ENCODE data around the gene ARID1A.
"Not testable (repeated sequence)": the region's sequence is repeated elsewhere in the genome, so short reads cannot be mapped to it uniquely, and the experiment has no call there.

Gene ARID1A

DNA sequence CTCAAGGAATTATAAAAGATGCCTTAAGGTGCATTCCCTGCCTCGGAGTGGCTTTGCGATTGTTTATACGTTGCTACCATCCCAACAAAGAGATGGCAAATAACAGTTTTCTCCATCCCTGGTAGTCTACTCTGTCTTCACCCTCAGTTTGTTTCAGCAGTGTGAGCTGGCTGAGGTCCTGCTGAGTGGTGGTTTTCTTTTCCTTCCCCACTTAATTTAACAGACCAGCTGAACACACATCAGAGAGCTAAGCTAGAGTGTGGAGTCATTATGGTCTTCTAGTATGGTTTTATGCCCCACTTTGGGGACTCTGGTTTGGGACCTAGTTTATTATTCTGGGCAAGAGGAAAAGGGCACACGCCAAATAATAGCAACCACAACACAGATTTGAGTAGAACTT lies 94.1 kb downstream of the ARID1A start:
- no peak for DNase-seq

DNA sequence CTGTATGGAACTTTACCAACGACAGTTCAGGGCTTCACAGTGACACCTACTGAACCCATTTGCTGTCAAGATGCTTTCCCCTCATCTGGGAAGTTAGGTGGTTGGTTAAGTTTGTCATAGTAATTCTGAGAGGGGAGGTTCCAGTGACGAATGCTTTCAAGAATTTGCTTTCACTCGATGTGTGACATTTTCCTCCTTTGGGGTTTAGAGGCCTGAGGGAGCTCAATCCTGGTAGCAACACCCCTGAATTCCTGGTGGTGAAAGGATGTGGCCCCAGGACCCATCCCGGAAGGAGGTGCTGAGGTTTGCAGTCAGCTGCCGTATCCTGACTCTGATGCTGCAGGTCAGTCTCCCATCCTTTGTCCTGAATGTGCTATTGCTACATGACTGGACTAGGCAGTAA lies 94.7 kb downstream of the ARID1A start:
- no peak for DNase-seq

DNA sequence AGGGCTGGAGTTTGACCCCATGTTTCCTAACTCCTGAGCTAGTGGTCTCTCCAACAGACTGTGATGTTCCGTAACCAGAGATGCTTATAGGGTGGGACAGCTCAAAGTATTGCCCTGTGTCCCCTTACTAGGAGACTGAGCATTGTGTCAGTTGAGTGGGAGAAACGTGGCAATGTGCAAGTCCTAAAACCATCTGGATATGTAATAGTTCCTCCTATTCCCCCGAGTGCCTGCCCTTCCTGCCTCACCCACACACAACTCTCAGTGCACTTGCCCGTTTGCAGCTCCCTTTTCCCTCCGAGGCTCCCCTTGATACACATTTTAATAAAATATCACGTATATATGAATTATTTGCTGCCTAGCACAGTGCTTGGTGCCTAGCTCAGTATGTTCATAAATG lies 95.3 kb downstream of the ARID1A start:
- no peak for DNase-seq

DNA sequence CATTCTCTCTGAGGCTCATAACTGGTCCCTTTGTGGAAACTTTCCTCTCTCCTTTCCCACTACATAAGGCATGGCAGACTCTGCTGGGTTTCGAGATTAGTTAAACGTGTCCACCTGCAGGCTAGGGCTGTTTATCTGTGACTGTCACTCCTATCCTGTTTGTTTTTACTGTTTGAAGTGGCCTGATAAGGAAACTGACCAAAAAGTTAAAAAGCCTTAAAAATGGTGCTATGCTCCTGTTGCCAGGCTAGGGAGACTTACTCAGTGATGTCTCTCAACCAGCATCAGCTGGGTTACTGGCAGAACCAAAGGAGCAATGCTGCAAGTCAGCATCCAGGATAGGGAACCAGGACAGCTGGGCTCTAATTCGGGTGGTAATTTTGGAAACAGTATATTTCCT lies 95.8 kb downstream of the ARID1A start:
- DNase-seq = no peak

DNA sequence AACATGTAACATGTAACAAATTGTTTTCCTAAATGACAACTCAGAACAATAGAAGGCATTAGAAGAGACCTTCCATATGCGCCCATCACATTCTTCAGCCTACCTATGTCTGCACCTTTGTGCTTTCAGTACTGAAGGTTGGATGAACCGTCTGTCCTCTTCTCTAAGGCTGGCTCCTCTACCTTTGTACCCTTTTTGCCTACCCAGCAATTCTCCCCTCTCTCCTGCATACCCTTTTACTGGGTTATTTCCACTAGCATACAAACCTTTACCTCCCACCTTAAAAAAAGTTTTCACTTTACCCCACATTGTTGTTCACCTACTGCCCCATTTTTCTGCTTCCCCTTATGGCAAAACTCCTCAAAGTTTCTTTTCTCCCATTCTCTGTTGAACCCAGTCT lies 97.1 kb downstream of the ARID1A start:
- DNase-seq = no peak

DNA sequence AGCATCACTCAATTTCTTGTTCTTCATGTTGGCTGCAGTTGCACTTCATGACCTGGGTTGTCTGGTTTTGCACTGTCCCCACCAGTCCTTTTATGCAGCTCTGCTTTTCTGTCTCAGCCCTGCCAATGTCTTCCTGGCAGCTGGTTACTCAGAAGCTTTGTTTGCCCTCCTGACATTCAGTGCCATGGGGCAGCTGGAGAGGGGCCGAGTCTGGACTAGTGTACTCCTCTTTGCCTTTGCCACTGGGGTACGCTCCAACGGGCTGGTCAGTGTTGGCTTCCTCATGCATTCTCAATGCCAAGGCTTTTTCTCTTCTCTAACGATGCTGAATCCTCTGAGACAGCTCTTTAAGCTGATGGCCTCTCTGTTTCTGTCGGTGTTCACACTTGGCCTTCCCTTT lies 98.6 kb downstream of the ARID1A start:
- DNase-seq = no peak

DNA sequence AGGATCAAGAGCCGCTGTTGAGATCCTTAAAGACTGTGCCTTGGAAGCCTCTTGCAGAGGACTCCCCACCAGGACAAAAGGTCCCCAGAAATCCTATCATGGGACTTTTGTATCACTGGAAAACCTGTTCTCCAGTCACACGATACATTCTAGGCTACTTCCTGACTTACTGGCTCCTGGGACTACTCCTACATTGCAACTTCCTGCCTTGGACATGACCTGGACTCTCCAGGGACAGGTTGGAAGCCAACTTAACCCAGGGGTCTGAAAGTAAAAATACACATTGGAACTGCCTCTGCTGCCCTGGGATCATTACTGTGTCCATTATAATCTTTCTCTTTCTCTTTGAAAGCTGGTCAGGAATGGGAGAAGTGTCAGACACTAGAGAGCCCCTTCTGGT lies 101.8 kb downstream of the ARID1A start:
- DNase-seq = no peak

DNA sequence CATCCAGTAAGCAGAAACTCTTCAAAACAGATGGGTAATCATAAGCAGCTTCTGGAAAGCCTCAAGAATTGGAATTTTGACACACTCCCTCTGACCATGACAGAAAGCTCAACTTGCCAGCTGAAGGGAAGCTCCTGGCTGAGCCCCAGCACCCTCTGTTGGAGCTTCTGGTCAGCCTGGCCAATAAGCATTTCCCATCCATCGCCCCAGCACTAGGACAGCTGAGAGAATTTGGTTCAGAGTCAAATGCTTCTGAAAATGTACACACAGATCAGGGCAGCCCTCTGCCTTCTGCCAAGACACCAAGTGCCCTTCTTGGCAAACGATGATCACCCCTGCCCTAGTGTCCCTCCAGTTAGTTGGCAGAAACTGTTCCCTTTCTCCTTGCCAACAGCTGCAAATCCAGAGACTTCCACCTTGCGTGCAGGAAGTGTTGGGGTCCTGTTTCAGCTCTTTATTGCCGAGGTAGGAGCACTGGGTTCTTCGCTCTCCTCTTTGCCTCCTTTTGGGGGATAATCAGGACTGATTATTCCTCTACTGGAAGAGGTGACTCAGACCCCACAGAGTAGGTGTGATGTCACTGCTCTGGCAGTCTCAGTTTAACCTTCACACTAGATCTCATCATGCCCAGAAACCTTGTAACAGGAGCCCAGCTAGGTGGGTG lies 103.8 kb downstream of the ARID1A start:
- DNase-seq = no peak

DNA sequence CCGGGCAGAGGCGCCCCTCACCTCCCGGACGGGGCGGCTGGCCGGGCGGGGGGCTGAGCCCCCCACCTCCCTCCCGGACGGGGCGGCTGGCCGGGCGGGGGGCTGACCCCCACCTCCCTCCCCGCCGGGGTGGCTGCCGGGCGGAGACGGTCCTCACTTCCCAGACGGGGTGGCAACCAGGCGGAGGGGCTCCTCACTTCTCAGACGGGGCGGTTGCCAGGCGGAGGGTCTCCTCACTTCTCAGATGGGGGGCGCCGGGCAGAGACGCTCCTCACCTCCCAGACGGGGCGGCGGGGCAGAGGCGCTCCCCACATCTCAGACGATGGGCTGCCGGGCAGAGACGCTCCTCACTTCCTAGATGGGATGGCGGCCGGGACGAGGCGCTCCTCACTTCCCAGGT lies 108.1 kb downstream of the ARID1A start:
- not testable (repeated sequence) for DNase-seq

DNA sequence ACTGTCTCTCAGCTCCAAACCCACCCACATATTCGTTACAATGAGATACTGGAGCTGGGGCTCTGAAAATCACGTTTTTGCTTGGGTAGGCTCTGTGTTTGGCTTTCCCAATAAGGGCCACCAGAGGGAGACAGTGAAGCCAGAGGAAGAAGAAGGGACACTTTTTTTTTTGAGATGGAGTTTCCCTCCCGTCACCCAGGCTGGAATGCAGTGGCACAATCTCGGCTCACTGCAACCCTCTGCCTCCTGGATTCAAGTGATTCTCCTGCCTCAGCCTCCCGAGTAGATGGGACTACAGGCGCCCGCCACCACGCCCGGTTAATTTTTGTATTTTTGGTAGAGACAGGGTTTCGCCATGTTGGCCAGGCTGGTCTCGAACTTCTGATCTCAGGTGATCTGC lies 114.3 kb downstream of the ARID1A start:
- DNase-seq = peak; percentile 78

DNA sequence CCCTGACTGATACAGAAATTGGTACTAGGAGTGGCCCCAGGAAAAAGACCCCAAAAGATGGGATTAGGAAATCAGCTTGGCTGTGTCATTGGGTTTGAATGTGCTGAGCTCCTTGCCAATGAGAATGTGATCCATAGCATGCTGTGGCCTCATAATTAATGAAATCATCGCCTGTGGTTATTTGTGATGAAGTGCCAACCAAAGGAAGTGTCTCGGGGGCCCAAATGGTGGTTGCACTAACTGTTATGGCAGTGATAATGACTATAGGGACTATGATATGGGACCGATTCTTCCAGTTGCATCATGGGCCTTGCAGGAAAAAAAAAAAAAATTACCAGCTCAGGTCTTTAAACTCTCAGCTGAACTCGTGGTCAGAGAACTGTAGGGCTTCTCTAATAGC lies 115.2 kb downstream of the ARID1A start:
- no peak for DNase-seq

DNA sequence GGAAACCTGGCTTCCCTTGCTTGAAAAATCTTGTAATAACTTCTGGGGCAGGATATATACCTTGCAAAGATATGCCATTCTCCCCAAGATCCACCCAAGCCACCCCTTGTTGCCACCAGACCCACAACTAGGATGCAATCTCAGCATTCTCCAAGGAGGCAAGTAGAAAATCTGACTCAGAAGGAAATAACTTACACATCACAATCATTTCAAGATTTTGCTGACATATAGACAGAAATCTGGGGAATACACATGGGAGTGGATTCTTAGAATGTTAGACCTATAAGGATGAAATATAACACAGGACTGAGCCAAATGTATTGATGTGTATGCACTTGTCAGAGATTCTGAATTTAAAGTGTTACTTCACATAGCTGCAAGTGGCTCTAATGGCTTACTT lies 115.9 kb downstream of the ARID1A start:
- DNase-seq = no peak

DNA sequence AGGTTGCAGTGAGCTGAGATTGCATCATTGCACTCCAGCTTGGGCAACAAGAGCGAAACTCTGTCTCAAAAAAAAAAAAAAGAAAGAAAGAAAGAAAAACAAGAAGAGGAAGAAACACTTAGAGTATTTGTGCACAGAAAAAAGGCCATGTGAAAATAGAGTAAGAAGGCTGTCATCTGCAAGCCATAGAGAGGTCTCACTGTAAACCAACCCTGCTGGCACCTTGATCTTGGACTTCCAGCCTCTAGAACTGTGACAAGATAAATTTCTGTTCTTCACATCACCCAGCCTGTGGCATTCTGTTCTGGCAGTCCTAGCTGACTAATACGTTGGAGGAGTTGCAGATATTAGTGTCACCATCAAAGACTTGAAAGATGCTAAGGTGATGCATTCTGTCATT lies 118.6 kb downstream of the ARID1A start:
- no peak for DNase-seq

DNA sequence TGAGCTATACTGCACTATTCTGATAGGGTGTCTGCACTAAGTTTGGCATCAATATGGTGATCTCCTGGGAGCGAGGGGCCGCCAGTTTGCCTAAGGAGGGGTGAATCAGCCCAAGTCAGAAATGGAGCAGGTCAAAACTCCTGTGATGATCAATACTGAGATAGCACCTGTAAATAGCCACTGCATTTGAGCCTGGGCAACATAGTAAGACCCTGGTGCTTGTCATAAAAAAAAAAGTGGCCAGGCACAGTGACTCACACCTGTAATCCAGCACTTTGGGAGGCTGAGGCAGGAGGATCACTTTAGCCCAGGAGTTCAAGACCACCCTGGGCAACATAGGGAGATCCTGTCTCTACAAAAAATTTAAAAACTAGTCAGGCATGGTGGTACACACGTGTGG lies 119.1 kb downstream of the ARID1A start:
- DNase-seq = no peak

DNA sequence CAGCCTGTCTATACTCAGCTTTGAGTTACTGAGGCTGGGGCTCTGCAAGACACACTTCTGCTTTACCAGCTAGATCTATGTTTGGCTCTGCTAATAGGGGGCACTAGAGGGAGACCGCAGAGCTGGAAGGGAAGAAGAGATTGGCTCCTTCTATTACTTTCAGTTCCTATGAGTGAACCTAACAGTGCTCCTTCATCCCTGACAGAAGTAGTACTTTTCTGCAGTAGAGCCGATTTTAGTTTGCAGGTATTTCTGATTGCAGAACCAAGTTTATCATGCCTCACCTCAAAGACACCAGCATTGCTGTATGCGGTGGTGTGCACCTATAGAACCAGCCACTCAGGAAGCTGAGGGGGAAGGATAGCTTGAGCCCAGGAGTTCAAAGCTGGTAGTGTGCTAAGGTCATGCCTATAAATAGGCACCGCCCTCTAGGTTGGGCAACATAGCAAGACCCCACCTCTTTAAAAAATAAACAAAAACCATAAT lies 125.0 kb downstream of the ARID1A start:
- DNase-seq = no peak

DNA sequence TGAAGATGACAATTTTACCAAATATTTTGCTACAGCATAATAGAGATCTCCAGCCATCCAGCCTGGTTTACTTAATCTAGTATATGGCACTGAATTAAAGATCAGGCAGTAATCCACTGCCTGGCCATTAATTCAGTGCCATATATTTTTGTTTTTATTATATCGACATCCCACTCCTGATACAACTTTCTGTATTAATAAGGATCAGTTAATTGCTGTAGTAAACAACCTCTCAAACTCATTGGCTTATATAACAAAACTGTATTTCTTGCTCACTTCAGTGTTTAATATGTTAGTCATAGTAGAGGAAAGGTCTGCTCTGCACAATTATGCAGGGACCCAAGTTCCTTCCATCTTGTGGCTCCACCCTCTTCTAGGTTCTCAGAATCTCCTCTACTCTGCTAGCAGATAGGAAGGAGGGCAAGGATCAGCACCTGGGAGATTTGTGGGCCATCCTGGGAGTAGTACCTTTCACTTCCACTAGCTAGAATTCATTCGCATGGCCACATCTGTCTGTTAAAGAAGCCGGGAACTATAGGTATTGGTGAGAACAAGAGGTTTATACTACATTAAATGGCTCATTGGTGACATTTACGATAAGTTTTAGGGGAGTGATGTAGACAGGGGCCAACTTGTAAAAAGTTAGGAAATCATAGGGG lies 127.1 kb downstream of the ARID1A start:
- DNase-seq = no peak

DNA sequence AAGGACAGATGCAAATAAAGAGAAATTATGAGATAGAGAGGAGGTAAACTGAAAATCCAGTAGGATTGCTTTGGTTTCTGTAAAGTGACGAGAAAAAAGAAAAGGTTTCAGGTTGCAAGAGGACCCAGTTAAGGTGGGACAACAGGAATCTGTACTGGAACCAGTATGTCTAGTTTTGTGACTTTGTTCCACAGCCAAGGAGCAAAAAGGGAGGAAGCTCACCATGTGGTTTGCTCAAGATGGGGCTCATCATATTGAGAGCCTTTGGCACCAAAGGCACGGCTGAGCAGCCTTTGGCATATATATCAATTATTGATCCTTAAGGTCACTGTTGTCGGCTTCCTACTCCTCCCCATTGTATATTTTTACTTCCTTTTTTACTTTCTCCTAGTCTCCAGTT lies 128.9 kb downstream of the ARID1A start:
- DNase-seq = no peak

DNA sequence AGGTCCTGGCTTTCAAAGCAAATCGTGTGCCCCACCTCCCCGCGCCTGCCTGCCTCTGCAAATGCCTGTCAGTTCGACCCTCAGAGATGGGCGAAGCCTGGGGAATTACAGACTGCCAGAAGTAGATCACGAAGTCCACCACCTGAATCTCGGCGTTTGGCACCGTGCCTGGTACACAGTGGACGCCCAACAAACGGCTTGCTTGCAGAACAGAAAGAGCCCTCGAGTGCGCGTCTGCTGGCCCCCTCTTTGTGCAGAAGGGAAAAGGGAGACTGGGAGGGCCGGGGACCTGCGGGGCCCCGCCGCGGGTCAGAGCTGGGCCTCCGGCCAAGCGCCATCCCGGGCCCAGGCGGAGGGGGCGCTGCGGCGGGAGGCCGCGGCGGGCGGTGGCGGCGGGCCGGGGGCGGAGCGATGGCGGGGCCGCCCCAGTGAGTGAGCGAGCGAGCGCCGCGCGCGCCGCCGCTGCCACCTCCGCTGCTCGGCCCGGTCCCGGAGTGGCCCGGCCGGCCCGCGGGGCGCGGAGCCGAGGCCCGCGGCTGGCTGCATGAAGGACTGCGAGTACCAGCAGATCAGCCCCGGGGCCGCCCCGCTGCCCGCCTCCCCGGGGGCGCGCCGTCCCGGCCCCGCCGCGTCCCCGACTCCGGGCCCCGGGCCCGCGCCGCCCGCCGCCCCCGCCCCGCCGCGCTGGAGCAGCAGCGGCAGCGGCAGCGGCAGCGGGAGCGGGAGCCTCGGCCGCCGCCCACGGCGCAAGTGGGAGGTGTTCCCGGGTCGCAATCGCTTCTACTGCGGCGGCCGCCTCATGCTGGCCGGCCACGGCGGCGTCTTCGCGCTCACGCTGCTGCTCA lies 130.7 kb downstream of the ARID1A start, which contains the start of gene ZDHHC18:
Gene ZDHHC18 (plus strand): TSS at position 428 of the 845 bp plus-strand sequence. CDS start 117 bp downstream, at position 545.
- DNase-seq = peak; percentile 76

DNA sequence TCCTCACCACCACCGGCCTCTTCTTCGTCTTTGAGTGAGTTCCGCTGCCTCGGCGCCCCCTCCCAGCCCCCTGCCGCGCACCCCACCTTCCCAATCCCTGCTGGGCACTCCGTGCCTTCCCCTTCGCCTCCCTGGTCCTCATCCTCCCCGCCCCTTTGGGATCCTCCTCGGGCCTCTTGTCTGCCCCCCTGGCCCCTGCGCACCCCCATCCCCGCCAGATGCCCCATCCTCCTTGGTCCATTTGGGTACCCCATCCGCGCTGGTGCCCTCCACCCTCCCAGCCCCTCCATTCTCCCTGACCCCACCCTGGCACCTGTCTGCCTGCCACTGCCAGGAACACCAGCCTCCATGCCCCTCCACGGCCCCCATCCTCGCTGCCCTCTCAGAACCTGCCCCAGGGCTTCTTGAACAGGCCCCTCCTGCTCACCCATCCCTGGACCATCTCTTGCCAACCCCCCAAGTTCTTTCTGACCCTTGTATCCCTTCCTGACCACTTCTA lies 131.3 kb downstream of the ARID1A start:
- no peak for DNase-seq

DNA sequence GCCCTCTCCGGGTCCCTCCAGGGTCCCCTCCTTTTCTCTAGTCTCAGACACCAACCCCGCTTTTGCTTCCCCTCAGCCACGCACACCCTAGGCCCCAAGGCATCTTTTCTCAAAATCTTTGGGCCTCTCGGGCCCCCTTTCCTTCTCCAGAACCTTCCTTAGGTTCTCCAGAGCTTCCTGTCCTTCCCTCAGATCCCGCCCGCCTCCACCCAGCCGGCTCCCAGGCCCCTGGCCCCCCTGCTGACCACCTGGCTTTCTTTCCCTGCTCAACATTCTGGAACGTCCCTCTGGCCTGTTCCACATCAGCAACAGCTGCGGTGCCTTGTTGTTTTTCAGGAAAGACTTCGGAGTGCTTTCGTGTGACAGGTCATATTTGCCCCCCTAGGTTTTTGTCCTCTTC lies 131.8 kb downstream of the ARID1A start:
- no peak for DNase-seq

DNA sequence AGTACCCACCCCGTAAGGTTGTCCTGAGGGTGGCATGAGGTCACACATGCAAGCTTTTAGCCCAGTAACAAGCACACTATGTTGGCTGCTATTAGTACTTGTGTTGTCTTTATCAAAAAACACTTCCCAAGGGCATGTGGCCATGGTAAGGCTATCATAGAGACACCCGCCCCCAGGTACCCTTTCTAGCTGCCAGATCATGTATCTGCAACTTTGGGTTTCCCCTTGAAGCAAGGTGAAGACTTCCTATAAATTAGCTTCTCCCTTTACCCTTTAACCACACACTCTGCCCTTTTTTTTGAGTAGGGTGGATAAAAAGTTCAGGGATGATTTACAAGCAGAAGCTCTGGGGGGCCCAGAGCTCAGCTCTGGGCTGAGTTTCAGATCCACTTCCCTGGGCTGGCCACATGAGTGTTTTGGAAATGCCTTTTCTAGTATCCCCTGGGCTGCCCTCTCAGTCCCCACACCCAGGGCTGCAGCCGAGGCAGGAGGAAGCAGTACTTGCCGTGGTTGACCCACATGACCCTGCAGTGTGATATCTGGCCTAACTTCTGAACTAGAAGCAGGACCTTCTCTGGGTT lies 132.7 kb downstream of the ARID1A start:
- peak; percentile 41 for DNase-seq

DNA sequence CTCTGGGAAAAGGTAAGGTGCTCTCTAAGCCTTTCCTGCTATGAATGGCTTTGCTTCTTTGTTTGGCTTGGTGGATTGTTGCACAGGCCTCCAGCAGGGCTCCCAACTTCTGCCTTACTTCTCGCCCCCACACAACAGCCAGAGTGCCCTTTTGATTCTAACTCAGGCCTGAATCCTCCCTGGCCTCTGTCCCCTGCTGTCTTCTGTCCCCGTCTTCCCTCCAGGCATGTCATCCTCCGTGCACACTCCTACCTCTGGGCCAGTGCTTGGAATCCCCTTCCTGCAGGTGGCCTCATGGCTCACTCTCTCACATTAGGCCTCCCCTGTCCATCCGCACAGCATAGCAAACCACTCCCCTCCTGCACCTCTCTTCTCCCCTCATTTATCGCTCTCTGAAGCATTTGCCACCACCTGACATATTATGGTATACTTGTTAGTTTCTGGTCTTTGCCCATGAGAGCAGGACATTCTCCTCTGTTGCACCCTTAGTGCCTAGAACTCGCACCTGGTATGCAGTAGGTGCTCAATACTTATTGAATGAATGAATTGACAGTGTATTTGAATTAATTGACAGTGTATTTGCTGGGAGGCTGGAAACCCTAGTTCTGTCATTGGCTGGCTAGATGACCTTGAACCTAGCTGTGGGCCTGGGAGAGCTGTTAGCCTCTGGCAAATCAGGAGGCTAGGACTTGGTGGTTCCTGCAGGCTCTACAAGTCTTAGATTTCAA lies 133.5 kb downstream of the ARID1A start:
- no peak for DNase-seq

DNA sequence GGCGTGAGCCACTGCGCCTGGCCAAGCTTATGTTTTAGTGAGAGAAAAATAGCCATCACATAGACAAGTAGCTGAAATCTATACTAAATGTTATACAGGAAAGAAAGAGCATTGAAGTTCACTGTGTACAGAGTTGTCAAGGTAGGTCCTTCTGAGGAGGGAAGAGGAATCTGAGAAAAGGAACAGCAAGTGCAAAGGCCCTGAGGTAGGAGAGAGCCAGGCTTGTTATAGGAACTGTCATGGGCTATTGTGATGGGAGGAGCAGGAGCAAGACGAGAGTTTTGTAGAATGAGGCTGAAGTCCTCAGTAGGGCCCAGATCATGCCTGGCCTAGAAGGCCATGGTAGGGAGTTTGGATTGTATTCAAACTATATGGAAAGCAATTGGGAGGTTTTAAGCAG lies 135.2 kb downstream of the ARID1A start:
- DNase-seq = no peak

Data from activated naive CD4-positive, alpha-beta T cell treated with anti-CD3 and anti-CD28 coated beads, Interleukin-2, amount 50 U/mL, for 16 hours (primary cell).